Activated B cell treated with CpG ODN at 0.5 μM for 24 hours (primary cell): ENCODE measurements around the gene ADCY1. TPM values are rescaled to one million over a fixed set of nuclear protein-coding genes. Genes with fewer than 3 reads are reported as not detected.

Source experiments
- ATAC-seq: fragments of 200-7000 bp; cut with Tn5 transposase; one replicate; pipeline ENCODE4 v1.10.0; 2021; ENCODE audit warnings: low read depth, mild to moderate bottlenecking, moderate library complexity
- CTCF ChIA-PET: fragments of 350-600 bp; sonication (Branson Sonifier 250); formaldehyde crosslinking; loops from one replicate; lab custom pipeline; 2021; ENCODE audit warnings: antibody characterized with exemption; lab: Charles Lee
- POLR2A ChIA-PET: fragments of 350-600 bp; sonication (Branson Sonifier 250); formaldehyde crosslinking; loops from one replicate; lab custom pipeline; 2021; ENCODE audit warnings: antibody characterized with exemption; lab: Charles Lee
- DNase-seq: peaks from one replicate; pipeline ENCODE4 v3.0.0; 2022
- H3K27ac Mint-ChIP-seq: one replicate; pipeline ENCODE4 v1.8.0; 2020; ENCODE audit warnings: mixed read lengths
- H3K27me3 Mint-ChIP-seq: one replicate; pipeline ENCODE4 v1.8.0; 2021; ENCODE audit warnings: mixed read lengths
- H3K36me3 Mint-ChIP-seq: one replicate; pipeline ENCODE4 v1.8.0; 2021; ENCODE audit warnings: low read depth, mixed read lengths
- H3K4me1 Mint-ChIP-seq: one replicate; pipeline ENCODE4 v1.8.0; 2021; ENCODE audit warnings: mixed read lengths
- H3K4me3 Mint-ChIP-seq: one replicate; pipeline ENCODE4 v1.8.0; 2020; ENCODE audit warnings: mild to moderate bottlenecking, mixed read lengths
- H3K9me3 Mint-ChIP-seq: one replicate; pipeline ENCODE4 v1.8.0; 2020; ENCODE audit warnings: mixed read lengths
- CTCF ChIP-seq: fragments of 200-600 bp; IDR thresholded peaks from one replicate; pipeline ENCODE4 v1.8.0; 2022; ENCODE audit warnings: antibody characterized with exemption, mild to moderate bottlenecking
- intact Hi-C: fragments of 100-400 bp; cut with micrococcal nuclease; formaldehyde crosslinking; loops from one replicate; pipeline ENCODE4 v1.15.1; 2024
- total RNA-seq: library from RNA; stranded (reverse); gene quantifications from 2 replicates; pipeline ENCODE4 v1.2.3, GENCODE V29; 2022

Gene ADCY1
- total RNA-seq, 1 donor from 2014 or later = not detected

GRCh38 chr7:45679516-45679915, 105.3 kb downstream of the ADCY1 start:
- CTCF ChIA-PET = no interaction called here
- DNase-seq = no peak
- H3K36me3 Mint-ChIP-seq = no peaks in the 10 kb centered on the region
- H3K27ac Mint-ChIP-seq = no peak overlapping the region
- ATAC-seq = no peak
- peaks cover 9% of the 10 kb centered on the region for H3K27me3 Mint-ChIP-seq
- H3K4me3 Mint-ChIP-seq = no peak overlapping the region
- intact Hi-C loops = no loop called here
- no peaks in the 10 kb centered on the region for H3K4me1 Mint-ChIP-seq
- no peak for TF ChIP-seq CTCF
- POLR2A ChIA-PET = no interaction called here
- no peaks in the 10 kb centered on the region for H3K9me3 Mint-ChIP-seq

DNA sequence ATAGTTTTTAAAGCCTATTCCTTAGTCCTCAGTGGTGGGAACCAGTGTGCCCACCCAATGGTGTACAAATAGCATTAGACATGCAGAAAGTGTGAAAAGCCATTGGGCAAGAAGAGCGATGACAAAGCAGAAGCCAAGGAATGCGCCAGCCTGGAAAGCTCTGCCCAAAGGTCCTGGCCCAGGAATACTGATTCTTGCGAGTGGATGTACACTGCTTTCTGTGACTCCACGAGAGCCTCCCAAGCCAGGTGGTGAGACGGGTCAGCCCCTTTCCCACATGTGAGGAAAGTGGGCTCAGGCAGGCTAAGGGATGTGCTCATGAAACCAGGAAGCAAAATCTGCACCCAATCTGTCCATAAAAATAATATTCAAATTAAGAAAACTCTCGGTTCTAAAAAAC, 106.6 kb downstream of the ADCY1 start:
- ChIA-PET CTCF (no interaction called here), POLR2A (no interaction called here)
- DNase-seq (no peak), ATAC-seq (no peak)
- H3K27ac Mint-ChIP-seq = no peak overlapping the region
- no peak overlapping the region for H3K4me3 Mint-ChIP-seq
- intact Hi-C loops = no loop called here
- TF ChIP-seq CTCF = no peak
- no peaks in the 10 kb centered on the region for H3K4me1 Mint-ChIP-seq
- peaks cover 7% of the 10 kb centered on the region for H3K27me3 Mint-ChIP-seq
- no peaks in the 10 kb centered on the region for H3K36me3 Mint-ChIP-seq
- H3K9me3 Mint-ChIP-seq = no peaks in the 10 kb centered on the region

DNA sequence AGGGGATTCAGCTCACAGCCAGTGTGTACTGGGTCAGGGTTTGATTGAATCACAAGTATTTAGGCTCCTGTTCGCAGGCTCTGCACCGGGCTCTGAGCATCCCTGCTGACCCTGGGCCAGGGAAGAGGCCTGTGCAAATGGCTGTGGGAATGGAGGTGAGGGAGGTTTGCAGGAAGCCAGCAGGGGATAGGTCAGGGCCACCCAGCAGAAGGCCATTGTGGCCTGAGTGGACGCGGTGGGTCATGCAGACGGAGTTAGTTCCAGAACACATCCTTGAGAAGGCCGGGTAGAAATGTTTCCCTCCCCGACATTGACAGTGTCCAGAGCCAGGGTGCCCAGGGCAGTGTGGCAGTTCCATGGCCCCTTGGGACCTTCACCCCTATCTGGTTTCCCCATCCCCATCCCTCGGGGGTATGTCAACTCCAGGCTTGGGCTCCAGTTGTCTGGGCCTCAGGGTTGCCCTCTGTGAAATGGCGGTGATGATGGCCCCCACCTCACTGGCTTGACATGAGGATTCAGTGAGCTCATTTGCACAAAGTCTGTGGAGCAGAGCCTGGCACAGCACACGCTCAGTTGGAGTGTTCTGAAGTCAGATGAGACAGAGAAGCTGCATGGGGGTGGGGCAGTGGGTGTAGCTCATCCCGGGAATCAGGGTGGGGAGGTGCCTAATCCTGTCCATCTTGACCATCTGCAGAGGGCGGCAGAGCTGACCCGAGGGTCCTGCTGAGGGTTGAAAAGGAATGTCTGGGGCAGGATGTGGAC, 107.6 kb downstream of the ADCY1 start:
- ChIA-PET CTCF (no interaction called here), POLR2A (no interaction called here)
- Mint-ChIP-seq H3K4me1 (no peaks in the 10 kb centered on the region), H3K27ac (no peak overlapping the region), H3K4me3 (no peak overlapping the region), H3K36me3 (no peaks in the 10 kb centered on the region), H3K27me3 (peaks cover 4% of the 10 kb centered on the region), H3K9me3 (no peaks in the 10 kb centered on the region)
- TF ChIP-seq CTCF = no peak
- intact Hi-C loops = no loop called here
- DNase-seq = no peak
- no peak for ATAC-seq

- Mint-ChIP-seq H3K36me3 (no peaks in the 10 kb centered on the region), H3K4me3 (no peak overlapping the region), H3K9me3 (no peaks in the 10 kb centered on the region), H3K27ac (no peak overlapping the region), H3K27me3 (peaks cover 4% of the 10 kb centered on the region), H3K4me1 (no peaks in the 10 kb centered on the region)
- TF ChIP-seq CTCF = no peak
- ATAC-seq (no peak), DNase-seq (no peak)
- ChIA-PET CTCF (no interaction called here), POLR2A (no interaction called here)
- intact Hi-C loops = no loop called here
These were observed 108.2 kb downstream of the ADCY1 start for GRCh38 chr7:45682358-45682735.

GRCh38 chr7:45682836-45683555, 108.8 kb downstream of the ADCY1 start:
- CTCF ChIA-PET = no interaction called here
- no peak overlapping the region for H3K27ac Mint-ChIP-seq

More at GRCh38 chr7:45682836-45683555, 108.8 kb downstream of the ADCY1 start:
- Mint-ChIP-seq H3K4me3 (no peak overlapping the region), H3K27me3 (peaks cover 4% of the 10 kb centered on the region), H3K9me3 (no peaks in the 10 kb centered on the region), H3K4me1 (no peaks in the 10 kb centered on the region), H3K36me3 (no peaks in the 10 kb centered on the region)
- ATAC-seq (no peak), DNase-seq (no peak)
- POLR2A ChIA-PET = no interaction called here
- TF ChIP-seq CTCF = no peak
- intact Hi-C loops = no loop called here
